ENCODE results near the gene TMBIM4.

TMBIM4 gene

DNA sequence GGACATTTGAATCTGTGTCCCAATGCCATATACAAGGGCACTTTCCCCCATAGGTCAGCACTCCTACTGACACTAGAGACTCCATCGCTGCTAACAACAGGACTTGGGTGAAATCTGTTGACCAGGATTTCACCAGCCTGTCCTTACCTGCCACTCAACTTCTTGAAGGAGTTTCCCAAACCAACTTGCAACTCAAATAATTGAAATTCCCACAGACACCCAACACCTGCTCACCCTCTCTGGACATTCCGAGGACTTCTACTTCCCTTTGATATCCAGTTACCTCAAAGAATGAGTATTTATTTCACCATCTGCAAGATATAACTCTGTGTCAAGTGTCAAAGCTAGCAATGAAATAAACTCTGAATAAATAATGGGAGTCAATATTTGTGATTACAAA lies 83.8 kb downstream of the TMBIM4 start:
- DNase-seq = no peak
